Measurements from ENCODE around the gene FYTTD1. TPM values are rescaled to one million over a fixed set of nuclear protein-coding genes. Genes with fewer than 3 reads are reported as not detected.

The FYTTD1 gene
- total RNA-seq, 1 donor from 2014 or later, result 67.2 TPM

DNA sequence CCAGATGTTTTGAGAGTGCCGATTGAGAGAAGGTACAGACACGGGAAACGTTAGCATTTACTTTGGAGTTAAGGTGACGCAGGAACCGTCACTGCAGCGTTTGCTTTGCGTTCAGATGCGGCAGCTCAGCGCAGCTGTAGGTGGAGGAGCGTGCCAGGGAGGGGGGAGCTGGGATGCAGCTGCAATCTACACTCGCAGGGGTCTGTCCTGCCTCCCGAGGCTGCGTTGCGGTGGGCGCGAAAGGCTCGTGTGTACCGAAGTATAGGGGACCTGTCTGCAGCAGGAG lies 425 bp upstream of the FYTTD1 start:
- no peaks in the 10 kb centered on the region for H3K36me3 Mint-ChIP-seq (ENCODE audit: unreplicated experiment)
- H3K27ac Mint-ChIP-seq (ENCODE audit: unreplicated experiment), result peak overlapping the region; percentile 92
- H3K4me3 Mint-ChIP-seq (ENCODE audit: unreplicated experiment), result peak overlapping the region; percentile 87
- H3K4me1 Mint-ChIP-seq (ENCODE audit: unreplicated experiment), result peaks cover 30% of the 10 kb centered on the region
- DNase-seq (ENCODE audit: extremely low spot score, unreplicated experiment), result no peak
- H3K9me3 Mint-ChIP-seq (ENCODE audit: unreplicated experiment), result no peaks in the 10 kb centered on the region
- TF ChIP-seq, protein P1, sequence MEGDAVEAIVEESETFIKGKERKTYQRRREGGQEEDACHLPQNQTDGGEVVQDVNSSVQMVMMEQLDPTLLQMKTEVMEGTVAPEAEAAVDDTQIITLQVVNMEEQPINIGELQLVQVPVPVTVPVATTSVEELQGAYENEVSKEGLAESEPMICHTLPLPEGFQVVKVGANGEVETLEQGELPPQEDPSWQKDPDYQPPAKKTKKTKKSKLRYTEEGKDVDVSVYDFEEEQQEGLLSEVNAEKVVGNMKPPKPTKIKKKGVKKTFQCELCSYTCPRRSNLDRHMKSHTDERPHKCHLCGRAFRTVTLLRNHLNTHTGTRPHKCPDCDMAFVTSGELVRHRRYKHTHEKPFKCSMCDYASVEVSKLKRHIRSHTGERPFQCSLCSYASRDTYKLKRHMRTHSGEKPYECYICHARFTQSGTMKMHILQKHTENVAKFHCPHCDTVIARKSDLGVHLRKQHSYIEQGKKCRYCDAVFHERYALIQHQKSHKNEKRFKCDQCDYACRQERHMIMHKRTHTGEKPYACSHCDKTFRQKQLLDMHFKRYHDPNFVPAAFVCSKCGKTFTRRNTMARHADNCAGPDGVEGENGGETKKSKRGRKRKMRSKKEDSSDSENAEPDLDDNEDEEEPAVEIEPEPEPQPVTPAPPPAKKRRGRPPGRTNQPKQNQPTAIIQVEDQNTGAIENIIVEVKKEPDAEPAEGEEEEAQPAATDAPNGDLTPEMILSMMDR (IDR thresholded peaks at IDR 0.05), result no peak
- H3K27me3 Mint-ChIP-seq (ENCODE audit: unreplicated experiment), result no peaks in the 10 kb centered on the region

DNA sequence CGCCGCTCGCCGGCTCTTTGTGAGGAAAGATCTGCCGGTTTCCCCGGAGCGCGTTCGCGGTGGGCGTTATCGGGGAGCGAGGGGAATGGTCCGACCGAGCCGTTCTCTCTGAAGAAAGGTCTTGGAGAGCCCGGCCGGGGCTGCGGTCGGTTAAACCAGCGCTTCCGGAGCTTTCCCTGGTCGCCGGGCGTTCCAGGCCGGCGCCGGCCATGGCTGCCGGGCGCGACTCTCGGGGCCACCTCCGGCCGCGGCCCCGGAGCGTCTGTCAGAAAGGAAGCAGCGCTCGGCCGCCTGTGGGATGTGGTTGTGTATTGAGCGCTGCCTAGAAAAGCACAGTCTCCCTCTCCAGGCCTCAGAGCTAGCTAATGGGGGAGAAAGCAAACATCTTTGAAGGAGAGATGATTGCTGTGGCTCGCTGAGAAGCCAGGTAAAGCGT lies 731 bp downstream of the FYTTD1 start:
- TF ChIP-seq, protein P1 (IDR thresholded peaks at IDR 0.05), result peak; percentile 15
- peaks cover 35% of the 10 kb centered on the region for H3K4me1 Mint-ChIP-seq (ENCODE audit: unreplicated experiment)
- no peak for DNase-seq (ENCODE audit: extremely low spot score, unreplicated experiment)
- H3K4me3 Mint-ChIP-seq (ENCODE audit: unreplicated experiment), result peak overlapping the region; percentile 87
- H3K27me3 Mint-ChIP-seq (ENCODE audit: unreplicated experiment), result no peaks in the 10 kb centered on the region
- H3K36me3 Mint-ChIP-seq (ENCODE audit: unreplicated experiment), result no peaks in the 10 kb centered on the region
- H3K9me3 Mint-ChIP-seq (ENCODE audit: unreplicated experiment), result no peaks in the 10 kb centered on the region
- H3K27ac Mint-ChIP-seq (ENCODE audit: unreplicated experiment), result peak overlapping the region; percentile 95

DNA sequence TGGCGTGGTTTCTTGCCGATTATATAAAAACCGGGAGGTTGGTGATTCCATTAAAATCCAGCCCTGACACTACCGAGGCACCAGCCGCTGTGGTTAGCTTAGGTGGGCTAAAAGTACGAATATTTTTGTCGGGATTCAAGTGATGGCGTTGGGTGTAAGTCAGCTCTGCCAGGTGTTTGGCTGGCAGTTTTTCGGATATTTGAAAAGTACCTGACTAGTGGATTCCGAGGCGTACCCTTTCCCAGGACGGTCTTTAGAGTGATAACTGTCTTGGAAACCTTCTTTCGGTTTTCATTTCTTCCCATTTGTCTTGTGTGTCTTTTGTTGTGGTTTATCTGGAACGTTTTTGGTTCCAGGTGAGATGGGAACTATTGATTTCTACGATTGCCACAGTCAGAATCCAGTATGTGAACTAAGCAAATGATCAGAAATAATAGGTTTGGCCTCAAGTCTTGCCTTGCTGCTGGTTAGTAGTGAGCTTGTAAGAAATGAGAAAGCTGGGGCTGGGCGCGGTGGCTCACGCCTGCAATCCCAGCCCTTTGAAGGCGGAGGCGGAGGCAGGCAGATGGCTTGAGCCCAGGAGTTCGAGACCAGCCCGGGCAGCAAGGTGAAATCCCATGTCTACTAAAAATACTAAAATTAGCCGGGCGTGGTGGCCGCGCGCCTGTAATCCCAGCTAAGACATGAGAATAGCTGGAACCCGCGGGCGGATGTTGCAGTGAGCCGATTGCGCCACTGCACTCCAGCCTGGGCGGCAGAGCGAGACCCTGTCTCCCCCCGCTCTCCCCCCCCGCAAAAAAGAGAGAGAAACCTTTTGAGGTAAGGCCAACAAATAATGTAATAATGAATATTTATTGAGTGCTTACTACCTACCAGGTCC lies 1.4 kb downstream of the FYTTD1 start:
- H3K9me3 Mint-ChIP-seq (ENCODE audit: unreplicated experiment), result no peaks in the 10 kb centered on the region
- H3K4me3 Mint-ChIP-seq (ENCODE audit: unreplicated experiment), result peak overlapping the region; percentile 87
- TF ChIP-seq, protein P1 (IDR thresholded peaks at IDR 0.05), result no peak

DNA sequence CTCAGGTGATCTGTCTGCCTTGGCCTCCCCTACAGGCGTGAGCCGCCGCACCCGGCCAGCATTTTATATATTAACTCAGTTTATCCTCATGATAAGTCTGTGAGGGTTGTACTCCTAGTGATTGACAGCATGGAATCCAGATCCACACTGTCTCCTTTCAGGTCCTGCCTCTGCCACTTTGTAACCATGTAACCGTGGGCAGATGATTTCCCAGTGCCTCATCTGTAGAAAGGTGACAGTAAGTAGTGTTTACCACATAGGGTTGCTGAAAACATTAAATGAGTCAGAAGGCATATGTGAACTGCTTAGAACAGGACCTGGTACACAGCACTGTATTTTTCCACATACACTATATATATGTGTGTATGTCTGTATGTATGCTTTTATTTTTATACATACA lies 2.4 kb downstream of the FYTTD1 start:
- TF ChIP-seq, protein P1 (IDR thresholded peaks at IDR 0.05), result no peak
- DNase-seq (ENCODE audit: extremely low spot score, unreplicated experiment), result no peak
- H3K27me3 Mint-ChIP-seq (ENCODE audit: unreplicated experiment), result no peaks in the 10 kb centered on the region
- H3K9me3 Mint-ChIP-seq (ENCODE audit: unreplicated experiment), result no peaks in the 10 kb centered on the region
- H3K4me1 Mint-ChIP-seq (ENCODE audit: unreplicated experiment), result peaks cover 38% of the 10 kb centered on the region
- H3K27ac Mint-ChIP-seq (ENCODE audit: unreplicated experiment), result peak overlapping the region; percentile 62
- H3K36me3 Mint-ChIP-seq (ENCODE audit: unreplicated experiment), result no peaks in the 10 kb centered on the region
- peak overlapping the region; percentile 72 for H3K4me3 Mint-ChIP-seq (ENCODE audit: unreplicated experiment)

More for the DNA sequence above, 1.4 kb downstream of the FYTTD1 start:
- Mint-ChIP-seq H3K4me1 (ENCODE audit: unreplicated experiment) (peaks cover 35% of the 10 kb centered on the region), H3K36me3 (ENCODE audit: unreplicated experiment) (no peaks in the 10 kb centered on the region), H3K27me3 (ENCODE audit: unreplicated experiment) (no peaks in the 10 kb centered on the region), H3K27ac (ENCODE audit: unreplicated experiment) (peak overlapping the region; percentile 95)
- no peak for DNase-seq (ENCODE audit: extremely low spot score, unreplicated experiment)

DNA sequence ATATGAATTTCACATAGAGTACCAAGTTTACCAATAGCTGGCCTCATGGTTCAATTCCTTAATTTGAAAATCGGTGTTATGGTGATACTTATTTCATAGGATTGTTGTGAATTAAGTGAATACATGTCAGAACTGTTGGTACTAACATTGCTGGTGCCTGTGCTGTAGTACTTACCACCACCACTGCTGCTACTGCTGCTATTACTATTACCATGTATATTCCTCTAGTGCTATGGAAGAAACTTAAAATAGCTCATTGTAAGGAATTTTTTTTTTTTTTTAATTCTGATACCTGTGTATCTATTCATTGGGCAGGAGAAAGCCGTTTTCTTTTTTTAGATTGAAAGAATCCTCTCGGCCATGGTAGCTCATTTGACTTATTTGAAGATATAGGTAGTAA lies 3.6 kb downstream of the FYTTD1 start:
- H3K27ac Mint-ChIP-seq (ENCODE audit: unreplicated experiment), result no peak overlapping the region
- TF ChIP-seq, protein P1 (IDR thresholded peaks at IDR 0.05), result no peak

More for the DNA sequence above, 3.6 kb downstream of the FYTTD1 start:
- H3K4me3 Mint-ChIP-seq (ENCODE audit: unreplicated experiment), result no peak overlapping the region
- H3K36me3 Mint-ChIP-seq (ENCODE audit: unreplicated experiment), result peaks cover 3% of the 10 kb centered on the region
- H3K27me3 Mint-ChIP-seq (ENCODE audit: unreplicated experiment), result no peaks in the 10 kb centered on the region
- DNase-seq (ENCODE audit: extremely low spot score, unreplicated experiment), result no peak
- peaks cover 38% of the 10 kb centered on the region for H3K4me1 Mint-ChIP-seq (ENCODE audit: unreplicated experiment)
- no peaks in the 10 kb centered on the region for H3K9me3 Mint-ChIP-seq (ENCODE audit: unreplicated experiment)
